Measurements from ENCODE around the gene ELK4. TPM values are rescaled to one million over a fixed set of nuclear protein-coding genes. Genes with fewer than 3 reads are reported as not detected.

ELK4 gene
- polyA plus RNA-seq, 1 of the 3 experiments (the other 2 are of a cell fraction) = 2.6 TPM

GRCh38 chr1:205604825-205605505, 26.8 kb downstream of the ELK4 start:
- peaks cover 3 to 12% of the 10 kb centered on the region in 2 experiments; a peak in 3 of 4 replicates for H3K4me1 ChIP-seq (ENCODE audit: control insufficient read depth in 1 of 2, insufficient read depth in 2 of 2, low read depth in 1 of 2, low read length in 1 of 2)
- CTCF ChIA-PET = interaction anchor here (1.0 kb wide), 1 partner anchor 13 kb away, joined by 4 read pairs; no protein-coding TSS in a partner anchor
- no peaks in the 10 kb centered on the region; the same call in 1 of the 2 replicates for H4K20me1 ChIP-seq (ENCODE audit: insufficient read depth)
- WGBS (ENCODE audit: low lambda C conversion rate) = 97% methylated on average over 5 of the region's 5 CpGs
- H3K9me2 ChIP-seq = no peaks in the 10 kb centered on the region
- H3K36me3 ChIP-seq (replicated peaks in 1 of 2; ENCODE audit: control insufficient read depth in 1 of 2, insufficient read depth in 2 of 2, low read length in 1 of 2) = peaks cover 24 to 25% of the 10 kb centered on the region in 2 experiments
- H3K4me3 ChIP-seq (ENCODE audit: low read depth in 2 of 2, low read length in 1 of 2) = no peak overlapping the region
- POLR2A ChIA-PET = no interaction called here
- TF ChIP-seq MXI1 (IDR thresholded peaks at IDR 0.05; ENCODE audit: low read depth, low read length) = no peak
- TF ChIP-seq NFIC (IDR thresholded peaks at IDR 0.05; ENCODE audit: borderline replicate concordance) = no peak
- no peak for TF ChIP-seq RFX5 (IDR thresholded peaks at IDR 0.05; ENCODE audit: low read length)
- no peak for TF ChIP-seq TEAD4 (IDR thresholded peaks at IDR 0.05; ENCODE audit: borderline replicate concordance, insufficient read depth)
- no peak for TF ChIP-seq USF1 (IDR thresholded peaks at IDR 0.05; ENCODE audit: borderline replicate concordance, low read depth)
- no peak for TF ChIP-seq MAX (IDR thresholded peaks at IDR 0.05; ENCODE audit: low read depth)
- no peaks in the 10 kb centered on the region for H3K9me3 ChIP-seq
- peaks cover 22% of the 10 kb centered on the region for H3K79me2 ChIP-seq (ENCODE audit: insufficient read depth)
- no peaks in the 10 kb centered on the region for H3K27me3 ChIP-seq (ENCODE audit: insufficient read depth)
- no peak overlapping the region for H3K4me2 ChIP-seq
- H3K27ac ChIP-seq (ENCODE audit: low read depth in 2 of 2, low read length in 1 of 2) = no peak overlapping the region
- no peak overlapping the region for H2AFZ ChIP-seq (ENCODE audit: low read depth)
- DNase-seq = no peak
- H3F3A ChIP-seq (replicated peaks; ENCODE audit: insufficient read depth) = peaks cover 14% of the 10 kb centered on the region
- H3K9ac ChIP-seq = no peak overlapping the region

- 91% methylated on average over 5 of the region's 5 CpGs for WGBS (ENCODE audit: low lambda C conversion rate)
- Histone ChIP-seq H3F3A (replicated peaks; ENCODE audit: insufficient read depth) (peaks cover 22% of the 10 kb centered on the region), H4K20me1 (ENCODE audit: insufficient read depth) (no peaks in the 10 kb centered on the region; the same call in 1 of the 2 replicates), H3K79me2 (ENCODE audit: insufficient read depth) (peaks cover 15% of the 10 kb centered on the region), H2AFZ (ENCODE audit: low read depth) (no peak overlapping the region), H3K4me3 (ENCODE audit: low read depth in 2 of 2, low read length in 1 of 2) (no peak overlapping the region), H3K4me1 (ENCODE audit: control insufficient read depth in 1 of 2, insufficient read depth in 2 of 2, low read depth in 1 of 2, low read length in 1 of 2) (peaks cover 9 to 18% of the 10 kb centered on the region in 2 experiments), H3K9me2 (no peaks in the 10 kb centered on the region), H3K27ac (ENCODE audit: low read depth in 2 of 2, low read length in 1 of 2) (no peak overlapping the region), H3K9me3 (no peaks in the 10 kb centered on the region), H3K27me3 (ENCODE audit: insufficient read depth) (no peaks in the 10 kb centered on the region), H3K9ac (no peak overlapping the region), H3K4me2 (no peak overlapping the region), H3K36me3 (replicated peaks in 1 of 2; ENCODE audit: control insufficient read depth in 1 of 2, insufficient read depth in 2 of 2, low read length in 1 of 2) (peaks cover 22% of the 10 kb centered on the region in 2 experiments)
- ChIA-PET CTCF (no interaction called here), POLR2A (no interaction called here)
- no peak for DNase-seq
- TF ChIP-seq USF2 (IDR thresholded peaks at IDR 0.05; ENCODE audit: borderline replicate concordance, low read depth, low read length) (no peak), FOSL2 (IDR thresholded peaks at IDR 0.05; ENCODE audit: borderline replicate concordance, low read depth) (no peak), JUND (IDR thresholded peaks at IDR 0.05) (no peak), NRF1 (IDR thresholded peaks at IDR 0.05; ENCODE audit: low read depth, low read length) (no peak), ZBTB33 (IDR thresholded peaks at IDR 0.05; ENCODE audit: borderline replicate concordance, low read depth) (no peak), SIN3A (IDR thresholded peaks at IDR 0.05; ENCODE audit: borderline replicate concordance, low read depth, low read length) (no peak), TEAD4 (IDR thresholded peaks at IDR 0.05; ENCODE audit: borderline replicate concordance, insufficient read depth) (no peak), RAD21 (IDR thresholded peaks at IDR 0.05; ENCODE audit: low read length) (no peak), TCF12 (IDR thresholded peaks at IDR 0.05) (no peak), RCOR1 (IDR thresholded peaks at IDR 0.05; ENCODE audit: low read length) (no peak), MXI1 (IDR thresholded peaks at IDR 0.05; ENCODE audit: low read depth, low read length) (no peak), GABPA (IDR thresholded peaks at IDR 0.05; ENCODE audit: low read depth) (no peak), CHD2 (IDR thresholded peaks at IDR 0.05; ENCODE audit: low read length, partially characterized antibody) (no peak), RFX5 (IDR thresholded peaks at IDR 0.05; ENCODE audit: low read length) (no peak)
- TF ChIP-seq, protein P1, sequence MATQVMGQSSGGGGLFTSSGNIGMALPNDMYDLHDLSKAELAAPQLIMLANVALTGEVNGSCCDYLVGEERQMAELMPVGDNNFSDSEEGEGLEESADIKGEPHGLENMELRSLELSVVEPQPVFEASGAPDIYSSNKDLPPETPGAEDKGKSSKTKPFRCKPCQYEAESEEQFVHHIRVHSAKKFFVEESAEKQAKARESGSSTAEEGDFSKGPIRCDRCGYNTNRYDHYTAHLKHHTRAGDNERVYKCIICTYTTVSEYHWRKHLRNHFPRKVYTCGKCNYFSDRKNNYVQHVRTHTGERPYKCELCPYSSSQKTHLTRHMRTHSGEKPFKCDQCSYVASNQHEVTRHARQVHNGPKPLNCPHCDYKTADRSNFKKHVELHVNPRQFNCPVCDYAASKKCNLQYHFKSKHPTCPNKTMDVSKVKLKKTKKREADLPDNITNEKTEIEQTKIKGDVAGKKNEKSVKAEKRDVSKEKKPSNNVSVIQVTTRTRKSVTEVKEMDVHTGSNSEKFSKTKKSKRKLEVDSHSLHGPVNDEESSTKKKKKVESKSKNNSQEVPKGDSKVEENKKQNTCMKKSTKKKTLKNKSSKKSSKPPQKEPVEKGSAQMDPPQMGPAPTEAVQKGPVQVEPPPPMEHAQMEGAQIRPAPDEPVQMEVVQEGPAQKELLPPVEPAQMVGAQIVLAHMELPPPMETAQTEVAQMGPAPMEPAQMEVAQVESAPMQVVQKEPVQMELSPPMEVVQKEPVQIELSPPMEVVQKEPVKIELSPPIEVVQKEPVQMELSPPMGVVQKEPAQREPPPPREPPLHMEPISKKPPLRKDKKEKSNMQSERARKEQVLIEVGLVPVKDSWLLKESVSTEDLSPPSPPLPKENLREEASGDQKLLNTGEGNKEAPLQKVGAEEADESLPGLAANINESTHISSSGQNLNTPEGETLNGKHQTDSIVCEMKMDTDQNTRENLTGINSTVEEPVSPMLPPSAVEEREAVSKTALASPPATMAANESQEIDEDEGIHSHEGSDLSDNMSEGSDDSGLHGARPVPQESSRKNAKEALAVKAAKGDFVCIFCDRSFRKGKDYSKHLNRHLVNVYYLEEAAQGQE (IDR thresholded peaks at IDR 0.05; ENCODE audit: low read depth, low read length) = no peak
Measured at GRCh38 chr1:205604059-205604458, 27.8 kb downstream of the ELK4 start.

All from SK-N-SH (cell line).